Brain microvascular endothelial cell (primary cell): ENCODE measurements around the gene CDHR5.

Experiments used
- DNase-seq: peaks from one replicate; pipeline ENCODE4 v3.0.0-alpha.2; 2020
- H3K27ac ChIP-seq: fragments of 250-450 bp; sonication (Bioruptor Pico); 2 replicates; pipeline ENCODE4 v1.5.1; 2020; ENCODE audit warnings: mild to moderate bottlenecking, moderate library complexity
- H3K27me3 ChIP-seq: fragments of 250-450 bp; sonication (Bioruptor Pico); replicated peaks from 2 replicates; pipeline ENCODE4 v1.5.1; 2020; ENCODE audit warnings: mild to moderate bottlenecking
- H3K36me3 ChIP-seq: fragments of 250-450 bp; sonication (Bioruptor Pico); replicated peaks from 2 replicates; pipeline ENCODE4 v1.5.1; 2020; ENCODE audit warnings: mild to moderate bottlenecking
- H3K4me3 ChIP-seq: 2 replicates; pipeline ENCODE4 v1.5.1; 2011; ENCODE audit warnings: low read depth, mild to moderate bottlenecking, control low read depth, low read length, moderate library complexity
- in situ Hi-C: cut with HindIII; loops from 2 replicates; pipeline ENCODE4 v1.10.0; 2017; ENCODE audit warnings: low sequenced_read_pairs, low pct_ligation_motif_present
- TF ChIP-seq, protein P1 (sequence below): IDR thresholded peaks from 2 replicates; pipeline ENCODE4 v1.5.1; 2011; ENCODE audit warnings: low read depth, mild to moderate bottlenecking, moderate library complexity, low read length, control low read depth, inconsistent platforms; ENCODE audit errors: missing control alignments

The CDHR5 gene

DNA sequence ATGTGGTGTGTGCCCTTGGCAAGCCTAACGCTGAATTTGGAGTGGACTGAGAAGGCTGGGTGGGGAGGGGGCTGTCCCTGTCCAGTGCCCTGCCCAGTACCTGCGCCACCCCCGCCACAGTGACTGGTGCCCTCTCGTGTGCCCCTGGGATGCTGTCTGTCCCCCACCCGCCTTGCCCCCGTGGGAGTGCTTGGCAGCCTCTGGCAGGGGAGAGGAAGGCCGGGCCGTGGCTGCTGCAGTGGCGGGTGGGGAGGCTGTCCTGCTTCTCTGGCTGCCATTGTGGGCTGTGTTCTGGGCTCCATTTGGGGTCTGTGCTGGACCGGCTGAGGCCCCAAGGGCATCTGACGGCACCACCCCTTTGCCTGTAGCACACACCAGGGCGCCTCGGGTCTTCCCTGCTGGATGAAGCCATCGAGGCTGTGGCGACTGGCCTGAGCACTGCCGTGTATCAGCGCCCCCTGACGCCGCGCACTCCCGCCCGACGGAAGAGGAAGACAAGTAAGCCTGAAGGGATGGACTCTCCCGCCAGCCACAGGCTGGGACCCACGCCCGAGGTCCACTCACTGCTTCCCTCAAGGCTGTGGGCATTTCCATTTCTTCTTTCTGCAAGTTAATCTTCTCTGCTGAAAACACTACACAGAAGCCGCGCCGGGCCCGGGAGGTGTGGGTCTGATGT is 26.6 kb downstream of the CDHR5 start:
- Histone ChIP-seq H3K36me3 (peaks cover 65% of the 10 kb centered on the region), H3K27me3 (no peaks in the 10 kb centered on the region)

DNA sequence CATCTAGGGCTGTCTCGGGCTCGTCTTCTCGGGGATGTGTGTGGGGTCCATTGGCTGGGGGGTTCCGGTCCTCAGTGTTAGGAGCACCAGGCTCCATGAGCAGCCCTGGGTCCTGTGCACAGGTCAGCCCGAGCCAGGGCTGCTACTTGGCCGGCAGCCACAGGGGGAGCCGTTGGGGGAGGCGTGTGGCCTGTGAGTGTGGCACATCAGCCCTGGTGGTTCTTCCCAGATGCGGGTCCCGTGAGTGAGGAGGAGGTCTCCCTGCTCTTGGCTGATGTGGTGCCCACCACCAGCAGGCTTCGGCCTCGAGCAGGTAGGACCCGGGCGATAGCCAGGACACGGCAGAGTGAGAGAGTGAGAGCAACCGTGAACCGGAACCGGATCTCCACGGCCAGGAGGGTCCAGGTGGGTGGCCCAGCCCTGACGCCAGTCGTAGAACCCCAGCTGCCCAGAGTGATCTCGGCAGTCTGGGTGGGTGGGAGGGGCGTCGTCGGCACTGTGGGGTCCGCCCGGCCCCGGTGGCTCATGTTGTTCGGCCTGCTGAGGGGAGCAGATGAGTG is 27.5 kb downstream of the CDHR5 start:
- H3K27ac ChIP-seq = no peak overlapping the region
- in situ Hi-C loops = no loop called here
- TF ChIP-seq, protein P1, sequence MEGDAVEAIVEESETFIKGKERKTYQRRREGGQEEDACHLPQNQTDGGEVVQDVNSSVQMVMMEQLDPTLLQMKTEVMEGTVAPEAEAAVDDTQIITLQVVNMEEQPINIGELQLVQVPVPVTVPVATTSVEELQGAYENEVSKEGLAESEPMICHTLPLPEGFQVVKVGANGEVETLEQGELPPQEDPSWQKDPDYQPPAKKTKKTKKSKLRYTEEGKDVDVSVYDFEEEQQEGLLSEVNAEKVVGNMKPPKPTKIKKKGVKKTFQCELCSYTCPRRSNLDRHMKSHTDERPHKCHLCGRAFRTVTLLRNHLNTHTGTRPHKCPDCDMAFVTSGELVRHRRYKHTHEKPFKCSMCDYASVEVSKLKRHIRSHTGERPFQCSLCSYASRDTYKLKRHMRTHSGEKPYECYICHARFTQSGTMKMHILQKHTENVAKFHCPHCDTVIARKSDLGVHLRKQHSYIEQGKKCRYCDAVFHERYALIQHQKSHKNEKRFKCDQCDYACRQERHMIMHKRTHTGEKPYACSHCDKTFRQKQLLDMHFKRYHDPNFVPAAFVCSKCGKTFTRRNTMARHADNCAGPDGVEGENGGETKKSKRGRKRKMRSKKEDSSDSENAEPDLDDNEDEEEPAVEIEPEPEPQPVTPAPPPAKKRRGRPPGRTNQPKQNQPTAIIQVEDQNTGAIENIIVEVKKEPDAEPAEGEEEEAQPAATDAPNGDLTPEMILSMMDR = peak; percentile 45
- no peak overlapping the region for H3K4me3 ChIP-seq
- H3K36me3 ChIP-seq = peaks cover 69% of the 10 kb centered on the region
- H3K27me3 ChIP-seq = no peaks in the 10 kb centered on the region
- DNase-seq = no peak

More for the DNA sequence above, 26.6 kb downstream of the CDHR5 start:
- Histone ChIP-seq H3K4me3 (no peak overlapping the region), H3K27ac (no peak overlapping the region)
- in situ Hi-C loops = no loop called here
- TF ChIP-seq, protein P1 = no peak
- no peak for DNase-seq

DNA sequence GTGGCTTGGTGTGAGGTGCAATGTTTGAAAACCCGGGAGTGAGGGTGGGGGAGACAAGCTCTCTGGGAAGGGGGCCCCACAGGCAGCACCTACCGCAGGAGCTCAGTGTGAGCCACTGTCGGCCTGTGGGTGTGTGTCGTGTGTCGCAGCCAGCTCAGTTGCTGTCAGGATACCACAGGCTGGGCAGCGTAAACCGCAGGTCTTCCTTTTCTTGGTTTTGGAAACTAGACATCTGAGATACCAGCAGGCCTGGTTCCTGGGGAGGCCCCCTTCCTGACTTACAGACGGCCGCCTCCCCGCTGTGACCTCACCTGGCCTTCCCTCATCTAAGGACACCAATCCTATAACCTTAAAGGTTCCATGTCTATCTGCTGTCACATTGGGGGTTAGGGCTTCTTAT is 28.4 kb downstream of the CDHR5 start:
- Histone ChIP-seq H3K4me3 (no peak overlapping the region), H3K36me3 (peaks cover 62% of the 10 kb centered on the region), H3K27ac (no peak overlapping the region), H3K27me3 (no peaks in the 10 kb centered on the region)
- TF ChIP-seq, protein P1 = no peak
- no peak for DNase-seq
- in situ Hi-C loops = no loop called here

DNA sequence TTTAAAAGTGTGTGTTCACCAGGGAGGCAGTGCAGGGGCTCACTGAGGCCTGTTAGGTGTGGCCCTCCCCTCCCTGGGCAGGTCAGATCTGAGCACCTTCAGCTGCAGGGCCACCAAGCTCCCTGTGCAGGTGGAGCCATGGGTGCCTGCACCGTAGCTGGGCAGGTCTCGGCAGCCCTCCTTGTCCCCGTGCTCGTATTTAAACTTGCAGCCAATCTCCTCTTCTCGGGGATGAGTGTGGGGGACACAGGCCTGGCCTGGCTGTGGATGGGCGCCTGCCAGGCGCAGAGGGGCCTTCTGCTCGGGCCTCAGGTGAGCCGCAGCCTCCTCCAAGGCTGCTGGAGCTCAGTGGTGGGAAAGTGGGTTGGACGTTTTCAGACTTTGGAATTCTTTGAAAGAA is 29.4 kb downstream of the CDHR5 start:
- Histone ChIP-seq H3K36me3 (peaks cover 62% of the 10 kb centered on the region), H3K27me3 (no peaks in the 10 kb centered on the region), H3K4me3 (no peak overlapping the region), H3K27ac (no peak overlapping the region)
- TF ChIP-seq, protein P1 = no peak
- in situ Hi-C loops = no loop called here
- no peak for DNase-seq

DNA sequence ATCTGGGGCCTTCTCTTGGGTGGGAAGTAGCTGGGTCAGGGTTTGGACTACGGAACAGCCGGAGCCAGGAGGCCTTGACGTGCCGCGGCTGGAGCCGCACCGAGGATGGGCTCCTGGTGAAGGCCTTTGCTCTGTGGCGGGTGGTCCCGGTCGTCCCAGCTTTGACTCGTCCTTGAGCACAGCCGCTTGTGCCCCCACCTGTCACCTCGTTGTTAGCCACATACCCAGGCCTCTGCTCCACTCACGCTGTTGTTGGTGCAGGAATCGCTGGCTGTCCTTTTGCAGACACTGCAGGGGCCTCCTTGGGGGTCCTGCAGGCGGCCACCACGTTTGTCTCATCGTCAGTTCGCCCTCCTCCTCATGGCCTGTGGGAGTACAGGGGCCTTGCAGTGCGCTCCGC is 31.4 kb downstream of the CDHR5 start:
- peaks cover 64% of the 10 kb centered on the region for H3K36me3 ChIP-seq
- H3K27ac ChIP-seq = no peak overlapping the region
- in situ Hi-C loops = no loop called here
- TF ChIP-seq, protein P1 = no peak
- no peak for DNase-seq
- H3K4me3 ChIP-seq = no peak overlapping the region
- no peaks in the 10 kb centered on the region for H3K27me3 ChIP-seq

DNA sequence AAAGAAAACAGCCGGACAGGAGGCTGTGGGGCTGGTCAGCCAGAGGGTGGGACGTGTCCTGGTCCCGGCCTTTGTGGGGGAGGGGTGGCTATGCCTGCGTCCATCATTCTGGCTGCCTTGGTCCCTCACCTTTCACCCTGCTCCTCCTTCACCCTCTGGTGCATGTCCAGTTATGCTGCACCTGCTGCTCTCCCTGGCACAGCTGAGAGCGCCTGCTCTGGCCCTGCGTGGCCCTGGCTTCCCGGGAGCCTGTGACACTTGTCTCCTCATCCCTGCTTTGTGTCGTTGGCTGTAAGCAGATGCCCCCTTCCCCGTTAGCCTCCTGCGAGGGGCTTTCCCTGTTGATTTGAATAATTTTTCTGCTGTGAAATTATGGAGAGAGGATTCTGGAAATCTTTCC is 31.8 kb downstream of the CDHR5 start:
- Histone ChIP-seq H3K27me3 (no peaks in the 10 kb centered on the region), H3K4me3 (no peak overlapping the region), H3K27ac (no peak overlapping the region), H3K36me3 (peaks cover 62% of the 10 kb centered on the region)
- DNase-seq = no peak
- TF ChIP-seq, protein P1 = no peak
- in situ Hi-C loops = no loop called here
